ENCODE measurements around the gene SLC44A4. TPM values are rescaled to one million over a fixed set of nuclear protein-coding genes. Genes with fewer than 3 reads are reported as not detected.

SLC44A4 gene
- total and polyA plus RNA-seq, 9 of the 15 experiments (the other 6 are each of a cell fraction or from before 2014, with no cell fraction given) = 7.9 to 18.6 (median 11.2) TPM

- 0 out of 2 replicates have a peak, but pooled peaks have one; percentile 57 for TF ChIP-seq ZNF609 (CRISPR knock-in tag; IDR thresholded peaks at IDR 0.05; ENCODE audit: borderline replicate concordance)
- no peak for TF ChIP-seq THRAP3 (IDR thresholded peaks at IDR 0.05; ENCODE audit: borderline replicate concordance)
- no peak for TF ChIP-seq UBTF (IDR thresholded peaks at IDR 0.05; ENCODE audit: borderline replicate concordance in 1 of 2, low read depth in 2 of 2, low read length in 2 of 2)
- TF ChIP-seq TRIM25 (IDR thresholded peaks at IDR 0.05; ENCODE audit: borderline replicate concordance) = peak; percentile 15; the same call in 1 of the 2 replicates
- peak; percentile 89 for TF ChIP-seq MEF2D (tag; conservative IDR thresholded peaks at IDR 0.05; ENCODE audit: low read depth)
- TF ChIP-seq SIN3A (IDR thresholded peaks at IDR 0.05; ENCODE audit: borderline replicate concordance in 2 of 2, control insufficient read depth in 1 of 2, low read depth in 2 of 2, low read length in 2 of 2) = peak; percentile 31 to 74; a peak in 2 of 4 replicates
- TF ChIP-seq ZNF431 (CRISPR knock-in tag; IDR thresholded peaks at IDR 0.05) = 0 out of 2 replicates have a peak, but pooled peaks have one; percentile 9
- TF ChIP-seq ZFX (CRISPR knock-in tag; IDR thresholded peaks at IDR 0.05) = no peak; the same call in 1 of the 2 replicates
- no peak for TF ChIP-seq ILK (tag; IDR thresholded peaks at IDR 0.05; ENCODE audit: borderline replicate concordance, low read depth)
- TF ChIP-seq DACH1 (IDR thresholded peaks at IDR 0.05; ENCODE audit: partially characterized antibody) = no peak
- TF ChIP-seq ATF4 (CRISPR knock-in tag; IDR thresholded peaks at IDR 0.05) = no peak
- 0 out of 4 replicates have a peak, but pooled peaks of 1 of the 2 experiments have one; percentile 34 for TF ChIP-seq MAZ (CRISPR knock-in tag; conservative IDR thresholded peaks at IDR 0.05 in 1 of 2, IDR thresholded peaks at IDR 0.05 in 1 of 2)
- peak; percentile 36; the same call in 1 of the 2 replicates for TF ChIP-seq ZNF165 (CRISPR knock-in tag; IDR thresholded peaks at IDR 0.05; ENCODE audit: borderline replicate concordance)
- peak; percentile 78 for TF ChIP-seq SPI1 (IDR thresholded peaks at IDR 0.05; ENCODE audit: borderline replicate concordance, low read depth, low read length)
- TF ChIP-seq MAFK (IDR thresholded peaks at IDR 0.05; ENCODE audit: low read length) = no peak; the same call in 1 of the 2 replicates
Observed at GRCh38 chr6:31836474-31837368, 42.1 kb downstream of the SLC44A4 start (continued).
